H1 (cell line): ENCODE data around the gene OR52K2.
"Not testable (repeated sequence)": the region's sequence is repeated elsewhere in the genome, so short reads cannot be mapped to it uniquely, and the experiment has no call there.

Source experiments
- CHD2 ChIP-seq: IDR thresholded peaks from 2 replicates; pipeline ENCODE4 v1.6.1; 2012; ENCODE audit warnings: low read length, improper control_type of control experiment
- EP300 ChIP-seq, 2 experiments: IDR thresholded peaks; 1 replicate in 1 of 2; 2 replicates in 1 of 2; pipeline ENCODE4 v1.6.1; 2011 to 2012; ENCODE audit warnings: low read depth in 2 of 2, low read length in 2 of 2, mild to moderate bottlenecking in 2 of 2, borderline replicate concordance in 1 of 2, inconsistent platforms in 1 of 2, moderate library complexity in 1 of 2
- EZH2 ChIP-seq: fragments of 200-600 bp; sonication (generic); IDR thresholded peaks from 2 replicates; pipeline ENCODE4 v1.7.1; 2012; ENCODE audit warnings: low read depth, mild to moderate bottlenecking, moderate library complexity, low read length, inconsistent platforms; ENCODE audit not compliant: severe bottlenecking
- GABPA ChIP-seq: IDR thresholded peaks from 2 replicates; pipeline ENCODE4 v1.6.1; 2011; ENCODE audit warnings: mild to moderate bottlenecking, low read length, moderate library complexity, borderline replicate concordance; ENCODE audit not compliant: insufficient read depth
- TAF1 ChIP-seq: IDR thresholded peaks from 2 replicates; pipeline ENCODE4 v1.6.1; 2011; ENCODE audit warnings: mild to moderate bottlenecking, low read depth, low read length
- TEAD4 ChIP-seq: IDR thresholded peaks from 2 replicates; pipeline ENCODE4 v1.6.1; 2012; ENCODE audit warnings: low read depth, low read length, inconsistent platforms, mixed read lengths
- YY1 ChIP-seq: IDR thresholded peaks from 2 replicates; pipeline ENCODE4 v1.6.1; 2011; ENCODE audit warnings: low read depth, mild to moderate bottlenecking, low read length
- TF ChIP-seq, protein P1 (sequence below): IDR thresholded peaks from 2 replicates; pipeline ENCODE4 v1.6.1; 2011; ENCODE audit warnings: low read length, improper control_type of control experiment
- TF ChIP-seq, protein P2 (sequence below), 3 experiments: IDR thresholded peaks; 1 replicate in 2 of 3; 2 replicates in 1 of 3; pipeline versions ENCODE4 v1.5.1 to v1.6.1; 2011; ENCODE audit warnings: low read length in 3 of 3, mild to moderate bottlenecking in 3 of 3, inconsistent platforms in 2 of 3, low read depth in 1 of 3, moderate library complexity in 1 of 3; ENCODE audit not compliant: insufficient read depth in 1 of 3; ENCODE audit errors: control extremely low read depth in 1 of 3

DNA sequence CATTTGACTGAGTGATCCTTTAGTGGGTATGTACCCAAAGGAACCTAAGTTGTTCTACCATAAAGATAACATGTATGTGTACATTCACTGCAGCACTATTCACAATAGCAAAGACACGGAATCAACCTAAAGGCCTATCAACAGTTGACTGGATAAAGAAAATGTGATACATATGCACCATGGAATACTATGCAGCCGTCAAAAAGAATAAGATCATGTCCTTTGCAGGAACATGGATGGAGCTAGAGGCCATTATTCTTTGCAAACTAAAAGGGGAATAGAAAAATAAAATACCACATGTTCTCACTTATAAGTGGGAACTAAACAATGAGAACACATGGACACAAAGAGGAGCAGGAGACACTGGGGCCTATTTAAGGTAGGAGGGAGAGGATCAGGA, 42.3 kb downstream of the OR52K2 start:
- TF ChIP-seq TEAD4; TAF1; CHD2; EZH2; YY1; EP300 (IDR thresholded peaks at IDR 0.05; ENCODE audit: borderline replicate concordance in 1 of 2, low read depth in 2 of 2, low read length in 2 of 2); GABPA: not testable (repeated sequence)
- TF ChIP-seq, protein P1, sequence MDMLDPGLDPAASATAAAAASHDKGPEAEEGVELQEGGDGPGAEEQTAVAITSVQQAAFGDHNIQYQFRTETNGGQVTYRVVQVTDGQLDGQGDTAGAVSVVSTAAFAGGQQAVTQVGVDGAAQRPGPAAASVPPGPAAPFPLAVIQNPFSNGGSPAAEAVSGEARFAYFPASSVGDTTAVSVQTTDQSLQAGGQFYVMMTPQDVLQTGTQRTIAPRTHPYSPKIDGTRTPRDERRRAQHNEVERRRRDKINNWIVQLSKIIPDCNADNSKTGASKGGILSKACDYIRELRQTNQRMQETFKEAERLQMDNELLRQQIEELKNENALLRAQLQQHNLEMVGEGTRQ = not testable (repeated sequence)
- TF ChIP-seq, protein P2, sequence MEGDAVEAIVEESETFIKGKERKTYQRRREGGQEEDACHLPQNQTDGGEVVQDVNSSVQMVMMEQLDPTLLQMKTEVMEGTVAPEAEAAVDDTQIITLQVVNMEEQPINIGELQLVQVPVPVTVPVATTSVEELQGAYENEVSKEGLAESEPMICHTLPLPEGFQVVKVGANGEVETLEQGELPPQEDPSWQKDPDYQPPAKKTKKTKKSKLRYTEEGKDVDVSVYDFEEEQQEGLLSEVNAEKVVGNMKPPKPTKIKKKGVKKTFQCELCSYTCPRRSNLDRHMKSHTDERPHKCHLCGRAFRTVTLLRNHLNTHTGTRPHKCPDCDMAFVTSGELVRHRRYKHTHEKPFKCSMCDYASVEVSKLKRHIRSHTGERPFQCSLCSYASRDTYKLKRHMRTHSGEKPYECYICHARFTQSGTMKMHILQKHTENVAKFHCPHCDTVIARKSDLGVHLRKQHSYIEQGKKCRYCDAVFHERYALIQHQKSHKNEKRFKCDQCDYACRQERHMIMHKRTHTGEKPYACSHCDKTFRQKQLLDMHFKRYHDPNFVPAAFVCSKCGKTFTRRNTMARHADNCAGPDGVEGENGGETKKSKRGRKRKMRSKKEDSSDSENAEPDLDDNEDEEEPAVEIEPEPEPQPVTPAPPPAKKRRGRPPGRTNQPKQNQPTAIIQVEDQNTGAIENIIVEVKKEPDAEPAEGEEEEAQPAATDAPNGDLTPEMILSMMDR (IDR thresholded peaks at IDR 0.05; ENCODE audit: control extremely low read depth in 1 of 3, insufficient read depth in 1 of 3, low read depth in 1 of 3, low read length in 3 of 3) = not testable (repeated sequence)
